ENCODE measurements around the gene GOT2. TPM values are rescaled to one million over a fixed set of nuclear protein-coding genes. Genes with fewer than 3 reads are reported as not detected.

Gene GOT2
- total RNA-seq, 1 donor from 2014 or later = 106 TPM

DNA sequence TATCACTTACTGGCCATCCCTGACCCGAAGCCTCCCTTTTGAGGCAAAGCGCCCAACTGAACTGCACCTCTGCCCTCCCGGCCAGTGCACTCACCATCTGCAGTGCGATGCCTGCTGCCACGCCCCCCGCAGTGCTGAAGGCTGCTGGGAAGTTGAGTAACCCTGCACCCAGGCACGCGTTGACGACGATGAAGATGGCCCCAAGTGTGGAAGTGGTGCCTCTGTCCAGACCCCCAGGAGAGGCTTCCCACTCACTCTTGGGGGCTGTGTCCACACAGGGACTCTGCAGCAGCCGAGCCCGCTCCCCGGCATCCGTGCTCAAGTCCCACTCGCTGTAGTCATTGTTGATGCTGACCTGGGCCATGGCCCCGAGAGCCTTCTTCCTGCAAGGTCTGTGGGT lies 54.4 kb downstream of the GOT2 start:
- Histone ChIP-seq H3K27ac (ENCODE audit: low read depth, low read length) (no peak overlapping the region), H4K20me1 (ENCODE audit: insufficient read depth, low read length) (peaks cover 24% of the 10 kb centered on the region), H3K9ac (ENCODE audit: low read length) (no peak overlapping the region), H2AFZ (ENCODE audit: low read depth, low read length) (no peak overlapping the region), H3K79me2 (ENCODE audit: insufficient read depth, low read length) (peaks cover 21% of the 10 kb centered on the region), H3K4me3 (ENCODE audit: insufficient read depth, low read depth, low read length) (no peak overlapping the region), H3K27me3 (ENCODE audit: insufficient read depth, low read length) (no peaks in the 10 kb centered on the region), H3K4me2 (ENCODE audit: low read length) (no peak overlapping the region), H3K9me3 (ENCODE audit: insufficient read depth, low read depth, low read length) (no peaks in the 10 kb centered on the region), H3K4me1 (ENCODE audit: insufficient read depth, low read length) (peaks cover 12% of the 10 kb centered on the region), H3K36me3 (ENCODE audit: insufficient read depth, low read length) (no peaks in the 10 kb centered on the region)
- no peak overlapping the region for H3K27ac Mint-ChIP-seq (ENCODE audit: unreplicated experiment)
- no peak for FAIRE-seq
- no peaks in the 10 kb centered on the region for H3K9me3 Mint-ChIP-seq (ENCODE audit: unreplicated experiment)
- no peak overlapping the region for H3K4me3 Mint-ChIP-seq (ENCODE audit: unreplicated experiment)
- H3K4me1 Mint-ChIP-seq (ENCODE audit: low read depth, unreplicated experiment) = peaks cover 8% of the 10 kb centered on the region
- TF ChIP-seq, protein P1, sequence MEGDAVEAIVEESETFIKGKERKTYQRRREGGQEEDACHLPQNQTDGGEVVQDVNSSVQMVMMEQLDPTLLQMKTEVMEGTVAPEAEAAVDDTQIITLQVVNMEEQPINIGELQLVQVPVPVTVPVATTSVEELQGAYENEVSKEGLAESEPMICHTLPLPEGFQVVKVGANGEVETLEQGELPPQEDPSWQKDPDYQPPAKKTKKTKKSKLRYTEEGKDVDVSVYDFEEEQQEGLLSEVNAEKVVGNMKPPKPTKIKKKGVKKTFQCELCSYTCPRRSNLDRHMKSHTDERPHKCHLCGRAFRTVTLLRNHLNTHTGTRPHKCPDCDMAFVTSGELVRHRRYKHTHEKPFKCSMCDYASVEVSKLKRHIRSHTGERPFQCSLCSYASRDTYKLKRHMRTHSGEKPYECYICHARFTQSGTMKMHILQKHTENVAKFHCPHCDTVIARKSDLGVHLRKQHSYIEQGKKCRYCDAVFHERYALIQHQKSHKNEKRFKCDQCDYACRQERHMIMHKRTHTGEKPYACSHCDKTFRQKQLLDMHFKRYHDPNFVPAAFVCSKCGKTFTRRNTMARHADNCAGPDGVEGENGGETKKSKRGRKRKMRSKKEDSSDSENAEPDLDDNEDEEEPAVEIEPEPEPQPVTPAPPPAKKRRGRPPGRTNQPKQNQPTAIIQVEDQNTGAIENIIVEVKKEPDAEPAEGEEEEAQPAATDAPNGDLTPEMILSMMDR (IDR thresholded peaks at IDR 0.05; ENCODE audit: insufficient read depth, low read depth, low read length) = no peak
- TF ChIP-seq EZH2 (IDR thresholded peaks at IDR 0.05; ENCODE audit: insufficient read depth, low read length) = no peak
- no peaks in the 10 kb centered on the region for H3K27me3 Mint-ChIP-seq (ENCODE audit: low read depth, unreplicated experiment)
- H3K36me3 Mint-ChIP-seq (ENCODE audit: low read depth, unreplicated experiment) = peaks cover 28% of the 10 kb centered on the region
- no peak for DNase-seq (ENCODE audit: low read depth)

DNA sequence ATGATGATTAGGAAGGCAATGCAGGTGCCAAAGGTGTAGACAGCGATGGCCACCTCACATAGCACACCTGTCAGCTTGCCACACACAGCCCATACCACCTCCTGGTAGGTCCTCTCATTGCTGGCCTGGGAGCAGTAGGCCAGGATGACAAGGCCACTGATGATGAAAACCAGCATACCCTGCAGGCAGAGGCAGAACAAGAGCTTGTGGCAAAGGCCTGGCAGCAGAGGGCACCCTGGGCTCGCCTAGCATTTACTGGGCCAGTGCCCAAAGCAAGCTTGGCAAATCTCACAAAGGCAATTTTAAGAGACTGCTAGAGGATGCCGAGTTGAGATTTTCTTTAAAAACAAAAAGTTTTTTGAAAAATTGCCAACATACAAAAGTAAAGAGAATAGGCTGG lies 55.4 kb downstream of the GOT2 start:
- peaks cover 7% of the 10 kb centered on the region for H3K4me1 ChIP-seq (ENCODE audit: insufficient read depth, low read length)
- no peak for DNase-seq (ENCODE audit: low read depth)
- H3K4me3 ChIP-seq (ENCODE audit: insufficient read depth, low read depth, low read length) = no peak overlapping the region
- peaks cover 12% of the 10 kb centered on the region for H3K79me2 ChIP-seq (ENCODE audit: insufficient read depth, low read length)
- peaks cover 25% of the 10 kb centered on the region for H4K20me1 ChIP-seq (ENCODE audit: insufficient read depth, low read length)
- no peak overlapping the region for H3K9ac ChIP-seq (ENCODE audit: low read length)
- Mint-ChIP-seq H3K9me3 (ENCODE audit: unreplicated experiment) (no peaks in the 10 kb centered on the region), H3K4me3 (ENCODE audit: unreplicated experiment) (no peak overlapping the region), H3K4me1 (ENCODE audit: low read depth, unreplicated experiment) (peaks cover 6% of the 10 kb centered on the region), H3K27ac (ENCODE audit: unreplicated experiment) (no peak overlapping the region), H3K36me3 (ENCODE audit: low read depth, unreplicated experiment) (peaks cover 31% of the 10 kb centered on the region), H3K27me3 (ENCODE audit: low read depth, unreplicated experiment) (no peaks in the 10 kb centered on the region)
- no peak overlapping the region for H3K27ac ChIP-seq (ENCODE audit: low read depth, low read length)
- H3K36me3 ChIP-seq (ENCODE audit: insufficient read depth, low read length) = no peaks in the 10 kb centered on the region
- H2AFZ ChIP-seq (ENCODE audit: low read depth, low read length) = no peak overlapping the region
- no peak for FAIRE-seq
- H3K9me3 ChIP-seq (ENCODE audit: insufficient read depth, low read depth, low read length) = no peaks in the 10 kb centered on the region
- TF ChIP-seq, protein P1 (IDR thresholded peaks at IDR 0.05; ENCODE audit: insufficient read depth, low read depth, low read length) = no peak
- no peak for TF ChIP-seq EZH2 (IDR thresholded peaks at IDR 0.05; ENCODE audit: insufficient read depth, low read length)
- no peaks in the 10 kb centered on the region for H3K27me3 ChIP-seq (ENCODE audit: insufficient read depth, low read length)
- H3K4me2 ChIP-seq (ENCODE audit: low read length) = no peak overlapping the region

DNA sequence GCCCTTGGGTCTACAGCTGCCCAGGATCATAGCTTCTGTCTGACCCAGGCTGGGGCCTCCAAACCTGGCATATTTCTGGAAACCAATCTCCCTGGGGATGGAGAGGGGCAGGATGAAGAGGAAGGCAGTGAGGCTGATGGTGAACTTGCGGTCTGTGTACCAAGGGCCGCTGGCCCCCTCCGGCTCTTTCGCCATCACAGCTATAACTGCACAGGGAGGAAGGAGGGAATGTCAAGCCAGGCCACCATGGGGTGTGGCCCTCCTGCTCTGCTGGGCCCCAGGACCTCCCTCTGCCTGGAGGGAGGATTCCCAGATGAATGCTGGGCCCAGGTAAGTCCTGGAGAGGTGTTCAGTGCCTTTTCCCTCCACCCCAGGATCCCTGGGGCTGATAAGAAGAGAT lies 55.8 kb downstream of the GOT2 start:
- Histone ChIP-seq H4K20me1 (ENCODE audit: insufficient read depth, low read length) (peaks cover 23% of the 10 kb centered on the region), H3K4me2 (ENCODE audit: low read length) (no peak overlapping the region), H3K4me1 (ENCODE audit: insufficient read depth, low read length) (peaks cover 2% of the 10 kb centered on the region), H2AFZ (ENCODE audit: low read depth, low read length) (no peak overlapping the region), H3K9me3 (ENCODE audit: insufficient read depth, low read depth, low read length) (no peaks in the 10 kb centered on the region), H3K9ac (ENCODE audit: low read length) (no peak overlapping the region), H3K27ac (ENCODE audit: low read depth, low read length) (no peak overlapping the region), H3K36me3 (ENCODE audit: insufficient read depth, low read length) (no peaks in the 10 kb centered on the region), H3K27me3 (ENCODE audit: insufficient read depth, low read length) (no peaks in the 10 kb centered on the region), H3K4me3 (ENCODE audit: insufficient read depth, low read depth, low read length) (no peak overlapping the region), H3K79me2 (ENCODE audit: insufficient read depth, low read length) (peaks cover 8% of the 10 kb centered on the region)
- no peaks in the 10 kb centered on the region for H3K27me3 Mint-ChIP-seq (ENCODE audit: low read depth, unreplicated experiment)
- H3K4me3 Mint-ChIP-seq (ENCODE audit: unreplicated experiment) = no peak overlapping the region
- peaks cover 1% of the 10 kb centered on the region for H3K4me1 Mint-ChIP-seq (ENCODE audit: low read depth, unreplicated experiment)
- DNase-seq (ENCODE audit: low read depth) (no peak), FAIRE-seq (no peak)
- no peak overlapping the region for H3K27ac Mint-ChIP-seq (ENCODE audit: unreplicated experiment)
- TF ChIP-seq, protein P1 (IDR thresholded peaks at IDR 0.05; ENCODE audit: insufficient read depth, low read depth, low read length) = no peak
- TF ChIP-seq EZH2 (IDR thresholded peaks at IDR 0.05; ENCODE audit: insufficient read depth, low read length) = no peak
- H3K9me3 Mint-ChIP-seq (ENCODE audit: unreplicated experiment) = no peaks in the 10 kb centered on the region
- H3K36me3 Mint-ChIP-seq (ENCODE audit: low read depth, unreplicated experiment) = peaks cover 29% of the 10 kb centered on the region
